ENCODE results near the gene METTL25.

METTL25 gene

GRCh38 chr12:82473111-82473754, 114.9 kb downstream of the METTL25 start:
- DNase-seq = no peak

DNA sequence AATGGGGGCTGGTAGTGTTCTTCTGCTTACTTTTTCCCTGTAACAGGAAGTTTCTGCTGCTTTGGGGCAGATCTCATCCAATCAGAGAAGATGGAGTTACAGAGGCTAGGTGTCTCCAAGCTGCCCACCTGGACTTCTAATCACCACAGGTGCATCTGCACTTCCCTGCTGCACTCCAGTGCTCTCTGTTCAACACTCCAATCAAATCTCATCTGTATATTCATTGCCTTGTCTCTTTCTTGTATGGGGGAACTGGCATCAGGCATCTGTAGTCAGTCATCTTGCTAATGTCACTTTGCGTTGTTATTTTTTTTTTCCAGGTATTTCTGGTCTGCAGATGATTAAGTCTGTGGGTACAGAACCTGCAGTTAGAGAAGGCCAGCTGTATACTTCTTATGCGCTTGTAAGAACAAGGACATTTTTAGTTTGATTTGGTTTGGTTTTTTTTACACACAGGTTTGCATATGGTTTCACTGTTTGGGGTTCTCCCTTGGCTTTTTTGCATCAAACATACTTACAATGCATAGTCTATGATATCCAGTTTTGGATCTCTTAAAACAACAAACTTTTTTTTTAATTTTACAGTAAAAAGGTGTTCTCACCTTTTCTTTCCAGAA, 116.0 kb downstream of the METTL25 start:
- no peak for DNase-seq

- DNase-seq = no peak
Observed at GRCh38 chr12:82474798-82475184, 116.5 kb downstream of the METTL25 start.

DNA sequence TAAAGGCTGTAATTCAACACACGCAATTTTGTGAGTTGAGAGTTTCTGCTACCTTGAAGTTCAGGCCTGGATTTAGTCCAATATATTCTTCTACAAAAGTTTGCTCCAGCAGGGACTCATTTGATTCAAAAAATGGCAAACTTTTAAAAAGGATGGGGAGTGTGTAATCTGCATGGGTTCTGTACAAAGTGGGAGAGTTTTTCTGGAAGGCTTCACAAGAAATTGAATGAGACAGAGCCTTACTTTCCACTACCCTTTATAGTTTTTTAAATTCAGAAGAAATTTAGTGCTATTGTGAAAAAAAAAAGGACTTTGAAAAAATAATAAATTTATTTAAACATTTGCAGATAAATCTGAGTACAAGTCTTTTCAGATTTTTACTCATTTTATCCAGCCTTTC, 116.9 kb downstream of the METTL25 start:
- no peak for DNase-seq

DNA sequence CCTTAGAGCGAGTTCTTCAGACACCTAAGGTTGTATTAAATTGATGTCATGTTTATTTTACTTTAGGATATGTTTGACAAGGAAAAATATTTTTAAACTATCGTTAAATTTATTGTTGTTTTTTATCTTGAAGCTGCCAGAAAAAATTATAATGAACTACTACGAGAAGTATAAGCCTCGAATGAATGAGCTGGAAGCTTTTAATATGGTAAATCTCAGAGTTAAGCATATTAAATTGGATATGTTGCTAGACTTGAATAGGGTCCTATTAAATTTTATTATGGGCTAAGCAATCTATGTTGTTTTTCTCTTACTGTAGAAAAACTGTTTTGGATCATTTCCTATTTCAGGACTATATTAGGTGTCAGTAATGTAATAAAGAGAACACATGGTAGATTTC, 118.2 kb downstream of the METTL25 start:
- DNase-seq = no peak

DNA sequence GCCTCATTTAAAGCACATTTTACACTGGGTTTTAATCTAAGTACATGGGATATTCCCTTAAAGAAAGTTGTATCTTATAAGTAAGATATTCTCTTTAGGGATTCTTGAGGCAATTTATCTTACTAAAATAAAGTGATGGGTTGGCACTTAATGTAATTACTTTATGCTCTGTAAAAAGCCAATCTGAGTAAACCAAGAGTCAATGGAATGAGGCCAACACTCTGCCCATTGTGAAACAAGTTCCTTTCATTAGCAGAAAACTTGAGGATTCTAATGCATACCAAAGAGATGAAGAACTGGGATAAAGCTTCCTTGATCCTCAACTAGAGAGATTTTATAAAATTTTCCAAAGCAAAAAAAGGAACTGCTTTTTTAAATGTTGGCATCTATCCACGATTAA, 121.2 kb downstream of the METTL25 start:
- DNase-seq = no peak

DNA sequence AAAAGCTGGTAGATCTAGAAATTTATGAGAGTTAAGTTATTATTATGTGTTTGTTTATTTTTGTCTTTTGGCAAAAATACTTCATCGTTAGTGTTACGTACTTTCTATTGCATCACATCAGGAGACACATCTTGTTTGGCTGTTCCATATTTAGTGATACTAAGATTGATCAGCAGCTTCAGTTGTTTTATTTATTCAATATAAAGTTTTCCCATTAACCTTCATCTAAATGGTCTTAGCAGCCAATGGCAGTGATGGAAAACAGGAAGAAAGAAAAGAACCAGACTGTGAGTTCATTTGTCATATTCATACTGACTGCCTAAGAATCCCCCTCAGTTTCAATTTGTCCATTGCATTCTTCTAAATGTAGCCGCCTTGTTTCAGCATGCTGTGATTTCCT, 122.3 kb downstream of the METTL25 start:
- DNase-seq = no peak

DNA sequence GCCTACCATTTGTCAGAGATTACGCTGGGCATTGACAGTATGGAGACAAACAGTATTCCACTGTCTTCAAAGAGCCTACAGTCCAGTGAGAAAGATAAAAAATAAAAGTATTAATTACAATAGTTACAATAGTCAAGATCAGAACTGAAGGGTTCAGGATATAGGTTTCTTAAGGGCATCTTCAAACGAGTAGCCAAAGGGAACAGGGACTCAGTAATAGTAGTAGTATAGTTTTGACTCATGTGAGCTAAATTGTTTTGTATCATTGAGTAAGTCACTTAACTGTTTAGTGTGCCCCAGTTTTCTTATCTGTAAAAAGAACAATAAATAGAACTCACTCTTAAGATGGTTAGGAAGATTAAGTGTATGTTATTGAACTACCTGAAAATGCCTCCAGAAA, 123.6 kb downstream of the METTL25 start:
- no peak for DNase-seq

DNA sequence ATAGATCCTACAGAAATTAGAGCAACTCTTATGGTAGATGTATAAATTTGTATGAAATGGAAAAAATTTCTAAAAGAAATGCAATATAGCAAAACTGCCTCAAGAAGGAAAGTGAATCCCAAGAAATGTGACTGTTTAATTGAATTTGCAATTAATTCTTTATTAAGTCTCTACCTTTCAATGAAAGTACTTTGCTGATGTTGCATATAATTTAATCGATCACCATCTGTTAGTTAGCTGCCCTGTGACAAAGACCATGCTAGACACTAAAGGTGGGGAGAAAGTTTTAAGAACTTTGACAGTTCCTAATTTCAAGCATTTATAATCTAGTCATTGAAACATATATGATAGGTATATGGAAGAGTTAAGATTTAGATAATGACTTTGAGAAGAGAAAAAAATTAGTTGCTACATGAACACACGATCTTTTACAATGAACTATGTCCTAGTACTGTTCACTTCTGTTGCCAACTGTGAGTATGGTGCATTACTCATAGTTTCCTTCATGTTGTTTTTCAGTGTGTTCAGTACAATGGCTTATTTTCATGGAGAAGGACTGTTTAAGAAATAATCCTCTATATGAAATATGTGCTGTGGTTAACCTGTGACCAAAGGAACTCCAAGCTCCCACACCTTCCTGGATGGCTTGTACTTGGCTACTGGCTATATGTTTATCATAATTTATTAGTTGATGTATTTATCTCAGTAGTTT, 128.4 kb downstream of the METTL25 start:
- DNase-seq = no peak

GRCh38 chr12:82504409-82504808, 146.1 kb downstream of the METTL25 start:
- DNase-seq = no peak

- no peak for DNase-seq
Observed at GRCh38 chr12:82505150-82505549, 146.8 kb downstream of the METTL25 start.

DNA sequence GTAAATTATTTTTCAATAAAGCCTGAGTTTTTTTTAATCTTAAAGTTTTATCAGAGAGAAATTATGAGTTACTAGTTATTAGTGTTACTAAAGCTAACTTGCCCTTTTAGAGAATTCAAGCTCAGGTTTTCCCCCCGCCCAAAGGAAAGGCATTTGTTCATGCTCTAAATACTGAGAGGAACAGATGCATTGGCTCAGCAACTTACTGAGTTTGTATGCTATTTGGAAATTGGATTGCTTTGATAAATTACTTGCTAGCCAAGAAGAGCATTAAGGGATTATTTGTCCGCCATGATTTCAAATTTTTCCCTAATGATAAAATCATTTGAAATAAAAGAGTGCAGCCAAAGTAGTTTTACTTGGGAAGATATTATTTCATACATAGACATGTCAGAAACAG, 149.4 kb downstream of the METTL25 start:
- DNase-seq = no peak

DNA sequence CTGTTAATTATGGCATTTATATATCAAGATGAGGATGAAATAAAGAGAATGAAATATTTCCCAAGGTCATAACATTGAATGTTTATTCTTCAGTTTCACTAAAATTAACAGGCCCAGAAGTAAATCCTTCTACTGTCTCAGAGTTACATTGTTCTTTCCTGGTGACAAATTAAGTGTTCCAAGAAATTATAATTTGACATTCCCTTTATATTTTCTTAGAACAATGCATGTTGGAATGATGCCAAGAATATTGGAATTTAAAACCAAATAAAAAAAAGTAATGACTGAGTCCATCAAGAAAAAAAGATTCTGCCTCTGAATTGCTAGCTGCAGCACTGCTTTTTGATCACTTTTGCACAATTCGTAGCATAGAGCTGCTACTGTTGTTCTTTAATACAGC, 152.1 kb downstream of the METTL25 start:
- DNase-seq = peak; percentile 25

GRCh38 chr12:82514880-82515279, 156.6 kb downstream of the METTL25 start:
- no peak for DNase-seq

DNA sequence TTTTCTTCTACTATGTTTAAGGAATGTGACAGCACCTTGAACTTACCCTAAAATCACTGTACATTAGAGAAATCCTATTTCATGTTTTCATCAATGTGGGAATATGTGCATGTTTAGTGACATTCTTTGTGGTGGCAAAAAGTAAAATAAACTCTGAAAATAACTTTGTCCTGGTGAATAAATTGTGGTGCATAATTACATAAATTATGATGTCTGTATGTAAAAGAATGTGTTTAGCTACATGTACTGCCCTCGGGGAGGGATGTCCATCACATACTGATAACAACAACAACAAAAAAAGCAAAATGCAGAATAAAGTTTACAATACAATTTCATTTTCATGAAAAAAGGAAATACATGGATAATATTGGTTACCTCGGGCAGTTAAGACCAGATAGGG, 157.3 kb downstream of the METTL25 start:
- DNase-seq = no peak

DNA sequence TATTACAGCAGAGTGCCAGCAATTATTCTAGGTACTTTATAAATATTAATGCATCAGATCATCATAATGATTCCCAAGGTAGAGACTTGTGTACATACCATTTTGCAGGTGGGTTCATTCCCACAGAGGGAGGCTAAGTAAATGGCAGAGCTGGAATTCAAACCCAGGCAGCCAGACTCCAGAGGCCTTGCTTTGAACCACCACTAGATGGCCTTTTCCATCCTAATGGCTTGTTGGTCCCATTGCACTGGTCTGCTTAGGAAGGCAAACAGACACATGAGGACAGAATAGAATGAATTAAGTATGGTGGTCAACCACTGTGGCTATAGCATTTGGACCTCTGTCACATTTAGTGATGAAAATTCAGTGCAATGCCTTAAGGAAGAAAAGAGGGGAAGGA, 158.7 kb downstream of the METTL25 start:
- no peak for DNase-seq

GRCh38 chr12:82517808-82518207, 159.5 kb downstream of the METTL25 start:
- DNase-seq = no peak

GRCh38 chr12:82519510-82519909, 161.2 kb downstream of the METTL25 start:
- DNase-seq = no peak

DNA sequence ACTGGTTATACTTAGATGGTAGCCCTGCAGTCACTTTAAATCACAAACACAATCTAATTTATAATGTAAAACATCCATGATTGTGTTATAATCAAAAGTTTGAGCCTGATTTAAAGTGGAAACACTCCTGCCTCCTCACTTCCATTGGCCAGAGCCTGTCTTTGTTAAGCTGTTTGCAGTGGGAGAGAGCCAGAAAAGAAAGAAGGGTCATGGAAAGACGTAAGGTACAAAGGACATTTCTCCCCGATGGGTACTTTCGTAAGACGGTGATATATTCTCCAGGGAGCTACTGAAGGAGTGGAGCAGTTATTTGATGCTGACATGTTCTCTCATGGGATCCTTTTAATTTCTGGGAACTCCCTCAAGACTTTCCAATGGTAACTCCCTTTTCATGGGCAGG, 164.0 kb downstream of the METTL25 start:
- DNase-seq = no peak

GRCh38 chr12:82522762-82523161, 164.4 kb downstream of the METTL25 start:
- DNase-seq = no peak

- no peak for DNase-seq
Observed at GRCh38 chr12:82523996-82524395, 165.7 kb downstream of the METTL25 start.

DNA sequence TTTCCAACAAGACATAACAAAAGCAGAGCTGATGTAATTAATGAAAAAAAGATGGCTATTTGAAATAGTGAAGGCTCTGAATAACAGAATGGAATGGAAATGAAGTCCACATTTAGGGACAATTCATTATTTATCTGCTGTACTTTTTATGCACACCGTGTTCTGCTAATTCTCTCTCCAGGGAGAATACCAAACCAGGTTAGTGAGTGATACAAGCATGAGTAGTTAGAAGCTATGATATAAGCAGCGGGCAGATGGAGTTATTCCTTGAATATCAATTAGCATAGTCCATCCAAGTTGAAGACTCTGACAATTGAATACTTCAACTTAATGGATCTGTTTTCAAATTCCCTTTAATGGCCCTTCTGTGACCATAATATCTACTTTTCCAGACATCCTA, 166.3 kb downstream of the METTL25 start:
- no peak for DNase-seq

DNA sequence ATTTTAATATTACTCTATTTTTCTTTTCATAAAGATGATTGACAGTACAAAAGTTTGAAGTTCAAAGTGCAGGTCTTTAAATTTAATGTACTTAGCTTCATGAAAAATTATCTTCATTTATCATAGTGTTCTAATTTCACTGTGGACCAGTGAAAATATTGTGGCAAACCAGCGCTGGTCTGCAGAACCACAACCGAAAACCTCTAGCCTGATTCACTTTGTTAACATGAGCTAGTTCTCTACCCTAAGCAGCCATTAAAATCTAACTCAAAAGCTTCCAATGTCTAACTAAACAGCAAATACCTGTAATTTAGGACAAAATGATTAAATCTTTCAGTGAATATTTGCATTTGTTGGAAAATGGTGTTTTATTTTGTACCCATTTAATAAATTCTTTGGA, 167.3 kb downstream of the METTL25 start:
- DNase-seq = no peak

DNA sequence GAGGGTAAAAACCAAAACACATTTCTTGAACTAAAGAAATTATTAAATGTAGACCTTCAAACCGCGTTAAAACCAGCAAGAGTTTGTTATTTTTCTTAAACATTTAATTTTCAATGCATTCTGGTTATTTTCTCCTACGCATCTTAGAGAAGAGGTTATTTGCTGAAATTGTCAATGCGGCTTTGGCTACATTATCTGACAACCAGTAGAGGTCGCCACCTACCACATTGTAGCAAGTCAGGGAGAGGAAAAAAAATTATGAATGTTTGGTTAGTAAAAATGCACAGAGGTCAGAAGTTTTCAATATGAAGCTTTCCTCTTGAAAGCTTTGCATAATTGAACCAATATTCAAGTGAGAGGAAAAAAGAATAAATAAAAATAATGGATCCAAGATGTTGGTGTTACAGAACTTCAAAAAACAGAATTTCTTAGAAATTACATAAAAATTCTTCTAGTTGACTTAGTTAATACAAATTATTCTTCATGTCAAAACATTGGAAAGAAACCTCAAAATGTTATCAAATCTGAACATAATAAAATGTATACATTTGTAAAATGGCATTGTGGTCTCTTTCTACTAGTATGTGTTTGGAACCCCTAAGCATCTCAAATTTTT, 168.9 kb downstream of the METTL25 start:
- peak; percentile 78 for DNase-seq
